Stimulated activated CD8-positive, alpha-beta memory T cell treated with anti-CD3 and anti-CD28 coated beads, Interleukin-12 subunit alpha, Interleukin-12 subunit beta, amount 100 ng/mL, for 4 hours (primary cell): Measurements from ENCODE around the gene CAP2.

Experiments
- DNase-seq: peaks from one replicate; pipeline ENCODE4 v3.0.0-alpha.2; 2020; ENCODE audit warnings: low read depth

Gene CAP2

GRCh38 chr6:17392978-17393891 lies at the start of gene CAP2:
Gene CAP2, plus strand, starts transcription at chr6:17393595. Its CDS starts 27,961 bp downstream, at chr6:17421556.
- DNase-seq, result no peak

DNA sequence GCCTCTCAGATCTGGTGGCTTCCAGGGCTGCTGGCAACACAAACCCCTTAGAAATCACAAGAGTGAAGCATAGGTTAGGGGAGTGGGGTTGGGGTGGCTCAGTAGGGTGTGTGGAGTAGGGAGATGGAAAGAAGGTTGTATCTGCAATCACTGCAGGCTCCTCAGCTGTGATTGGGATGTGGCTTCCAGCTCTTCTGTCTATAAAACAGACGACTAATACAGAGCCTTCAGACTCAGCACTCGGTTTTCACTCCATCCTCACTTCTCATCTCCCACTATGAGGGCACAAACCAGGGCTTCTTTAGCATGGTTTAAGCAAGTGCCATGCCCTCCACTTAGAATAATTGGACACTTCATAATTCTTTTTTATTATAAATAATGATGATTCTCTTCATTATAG lies 46.4 kb upstream of the CAP2 start:
- no peak for DNase-seq

GRCh38 chr6:17349427-17349826 lies 44.0 kb upstream of the CAP2 start:
- no peak for DNase-seq

DNA sequence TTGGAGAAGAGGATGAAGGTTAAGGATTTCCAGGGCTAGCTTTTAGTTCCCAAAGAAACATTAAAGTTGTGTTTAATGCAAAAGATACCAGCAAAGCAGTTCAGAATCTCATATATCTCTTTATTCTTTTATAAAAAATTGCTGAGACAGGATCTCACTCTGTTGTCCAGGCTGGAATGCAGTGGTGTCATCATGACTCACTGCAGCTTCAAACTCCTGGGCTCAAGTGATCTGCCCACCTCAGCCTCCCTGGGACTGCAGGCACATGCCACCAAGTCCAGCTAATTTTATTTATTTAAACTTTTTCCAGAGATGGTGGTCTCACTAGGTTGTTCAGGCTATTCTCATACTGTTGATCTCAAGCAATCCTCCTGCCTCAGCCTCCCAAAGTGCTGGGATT lies 41.1 kb upstream of the CAP2 start:
- no peak for DNase-seq

- no peak for DNase-seq
Observed at GRCh38 chr6:17353440-17354175, 39.8 kb upstream of the CAP2 start.

- DNase-seq, result no peak
Observed at GRCh38 chr6:17354700-17355403, 38.5 kb upstream of the CAP2 start.

- no peak for DNase-seq
Observed at GRCh38 chr6:17355404-17355774, 38.0 kb upstream of the CAP2 start.

DNA sequence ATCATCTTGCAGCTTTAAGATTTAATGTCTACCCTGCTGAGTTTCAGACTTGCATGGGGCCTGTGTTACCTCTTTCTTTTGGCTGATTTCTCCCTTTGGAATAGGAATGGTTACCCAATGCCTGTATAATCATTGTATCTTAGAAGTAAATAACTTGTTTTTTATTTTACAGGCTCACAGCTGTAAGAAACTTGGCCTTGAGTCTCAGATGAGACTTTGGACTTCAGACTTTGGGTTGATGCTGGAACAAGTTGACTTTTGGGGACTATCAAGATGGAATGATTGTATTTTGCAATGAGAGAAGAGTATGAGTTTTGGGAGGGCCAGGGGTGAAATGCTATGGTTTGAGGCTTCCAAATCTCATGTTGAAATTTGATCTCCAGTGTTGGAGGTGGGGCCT lies 34.9 kb upstream of the CAP2 start:
- no peak for DNase-seq

- DNase-seq, result no peak
Observed at GRCh38 chr6:17360564-17360963, 32.8 kb upstream of the CAP2 start.

- no peak for DNase-seq
Observed at GRCh38 chr6:17361013-17361412, 32.4 kb upstream of the CAP2 start.

DNA sequence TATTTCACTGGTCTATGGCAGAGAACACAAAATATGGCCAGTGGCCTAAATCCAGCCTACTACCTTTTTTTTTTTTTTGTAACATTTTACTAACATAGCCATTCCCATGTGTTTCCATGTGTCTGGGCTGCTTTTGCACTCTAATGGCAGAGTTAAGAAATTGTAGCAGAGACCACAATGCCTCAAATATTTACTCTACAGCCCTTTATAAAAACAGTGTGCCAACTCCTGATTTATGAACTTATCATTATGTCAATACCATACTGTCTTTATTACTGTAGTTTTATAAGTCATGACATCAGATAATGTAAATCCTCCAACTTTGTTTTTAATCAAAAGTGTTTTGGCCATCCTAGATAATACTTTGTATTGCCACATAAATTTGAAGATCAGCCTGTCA lies 27.4 kb upstream of the CAP2 start:
- no peak for DNase-seq

GRCh38 chr6:17367868-17368267 lies 25.5 kb upstream of the CAP2 start:
- DNase-seq, result no peak

DNA sequence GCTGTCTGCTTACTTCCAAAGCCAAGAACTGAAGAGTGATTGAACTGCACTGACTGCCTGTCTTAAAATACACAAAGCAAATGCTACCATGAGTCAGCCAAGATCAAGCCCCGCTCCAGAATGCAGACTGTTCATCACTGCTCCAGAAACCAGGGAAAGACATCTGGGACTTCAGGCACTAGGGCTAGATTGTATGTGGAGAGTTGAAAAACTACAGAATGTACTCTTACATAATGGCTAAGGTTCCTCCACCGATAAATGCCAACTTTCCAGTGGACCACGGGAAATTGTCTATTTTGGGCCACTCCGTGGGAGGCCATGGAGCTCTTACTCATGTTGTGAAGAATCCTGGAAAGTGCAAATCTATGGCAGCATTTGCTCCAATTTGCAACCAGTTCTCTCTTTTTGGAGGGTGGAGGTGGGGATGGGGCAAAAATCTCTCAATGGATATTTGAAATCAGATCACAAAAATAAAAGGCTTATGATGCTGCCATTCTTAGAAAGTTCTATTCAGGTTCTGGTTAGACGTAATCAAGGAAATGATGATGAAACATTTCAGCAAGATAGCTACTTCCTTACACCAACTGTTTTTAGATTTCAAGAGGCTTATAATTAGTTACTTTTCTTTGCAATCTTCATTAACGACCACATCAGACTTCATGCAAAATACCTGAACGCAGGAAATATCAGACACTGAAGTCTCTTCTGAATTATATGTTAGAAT lies 11.8 kb upstream of the CAP2 start:
- no peak for DNase-seq

DNA sequence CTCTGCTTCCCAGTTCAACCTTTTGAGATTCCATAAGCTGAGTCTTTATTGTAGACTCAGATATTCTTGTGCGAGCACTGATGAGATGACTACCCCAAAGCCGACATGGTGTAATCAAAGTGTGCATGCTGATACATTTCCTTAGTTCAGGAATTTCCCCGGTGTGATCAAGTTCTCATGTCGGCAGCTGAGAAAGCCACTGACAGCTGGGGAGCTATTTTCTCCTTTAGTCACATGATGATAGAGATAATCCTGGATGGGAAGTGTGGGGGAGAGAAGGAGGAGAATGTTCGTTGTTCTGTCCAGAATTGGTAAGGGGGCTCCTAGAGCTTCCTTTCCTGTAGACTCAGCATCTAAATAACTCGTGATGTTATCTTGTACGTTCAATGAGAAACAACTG lies 7.7 kb upstream of the CAP2 start:
- no peak for DNase-seq

DNA sequence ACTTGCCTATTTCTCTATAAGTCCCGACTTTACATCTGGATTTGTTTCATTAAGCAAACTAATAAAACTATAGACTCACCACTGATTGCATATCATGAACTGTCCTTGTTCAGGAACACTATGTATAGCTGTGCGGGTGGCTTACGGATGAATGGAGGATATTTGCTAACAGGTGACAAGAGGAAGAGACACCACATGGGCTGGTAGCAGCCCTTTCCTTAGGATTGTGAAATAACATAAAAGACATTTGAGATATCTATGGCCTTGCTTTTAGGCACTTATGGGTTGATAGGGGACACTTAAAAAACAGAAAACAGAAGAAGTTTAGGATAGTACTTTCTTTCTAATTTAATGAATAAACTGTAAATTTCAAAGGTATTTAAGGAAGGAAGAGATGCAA lies 5.0 kb upstream of the CAP2 start:
- DNase-seq, result no peak

GRCh38 chr6:17389274-17389847 lies 4.0 kb upstream of the CAP2 start:
- no peak for DNase-seq

GRCh38 chr6:17390276-17390675 lies 3.1 kb upstream of the CAP2 start:
- no peak for DNase-seq

DNA sequence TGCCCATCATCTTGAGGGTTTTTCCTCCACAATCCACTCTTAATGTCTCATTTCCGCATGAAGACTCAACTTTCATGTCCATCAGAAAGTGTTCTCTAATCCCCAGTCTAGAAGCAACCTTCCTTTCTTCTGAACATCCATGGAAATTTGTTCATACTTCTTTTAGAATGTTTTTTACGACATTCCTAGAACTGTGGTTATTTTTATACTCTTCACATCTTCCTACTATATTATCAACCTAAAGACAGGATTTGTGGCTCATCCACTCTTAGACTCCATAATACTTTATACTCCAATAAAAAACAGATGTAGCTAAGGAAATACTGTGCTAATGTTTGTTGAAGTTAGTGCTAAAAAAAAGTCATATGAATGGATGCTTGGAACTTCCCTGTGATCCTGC lies 1.4 kb upstream of the CAP2 start:
- DNase-seq, result no peak

DNA sequence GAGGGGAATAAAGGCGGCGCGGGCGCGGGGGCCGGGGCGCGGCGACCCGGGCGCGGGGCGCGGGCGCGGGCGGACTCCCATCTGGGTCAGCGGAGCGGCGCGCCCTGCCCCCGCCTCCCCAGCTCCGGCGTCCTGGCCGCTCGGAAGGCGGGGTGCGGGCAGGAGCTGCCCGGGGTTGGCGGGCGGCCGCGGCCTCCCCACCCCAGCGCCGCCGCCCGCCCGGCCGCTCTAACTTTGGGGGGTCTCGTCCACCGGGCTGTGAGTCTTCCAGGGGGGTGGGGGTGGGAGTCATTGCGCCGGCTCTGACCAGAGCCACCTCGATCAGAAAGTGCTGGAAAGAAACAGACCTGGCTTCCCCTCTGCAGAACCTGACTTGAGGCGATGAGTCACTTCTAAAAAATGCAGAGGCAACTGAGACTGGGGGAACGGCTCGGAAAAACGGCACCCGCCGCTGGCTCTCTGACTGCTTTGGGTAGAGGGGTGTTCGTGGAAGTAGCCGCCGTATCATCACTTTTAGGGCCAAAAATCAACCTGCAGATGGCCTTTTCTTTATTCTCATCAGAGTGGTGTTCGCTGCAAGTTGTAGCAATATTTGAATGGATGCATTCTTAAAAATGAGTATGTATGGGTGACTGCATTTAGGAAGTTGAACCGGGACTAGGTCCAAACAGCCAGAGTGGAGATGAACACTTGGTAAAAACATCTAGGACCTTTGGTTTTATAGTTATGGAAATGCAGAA lies 667 bp downstream of the CAP2 start:
- no peak for DNase-seq

- no peak for DNase-seq
Observed at GRCh38 chr6:17395112-17395511, 1.7 kb downstream of the CAP2 start.

DNA sequence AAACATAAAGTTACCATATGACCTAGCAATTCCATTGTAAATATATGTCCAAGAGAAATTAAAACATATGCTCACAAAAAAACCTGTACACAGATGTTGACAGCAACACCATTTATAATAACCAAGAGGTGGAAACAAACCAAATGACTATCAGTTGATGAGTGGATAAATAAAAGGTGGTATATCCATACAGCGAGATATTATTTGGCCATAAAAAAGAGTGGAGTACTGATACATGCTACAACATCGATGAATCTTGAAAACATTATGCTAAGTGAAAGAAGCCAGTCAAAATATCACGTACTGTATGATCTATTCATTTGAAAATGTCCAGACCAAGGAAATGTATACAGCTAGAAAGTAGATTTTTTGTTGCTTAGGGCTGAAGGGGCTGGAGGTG lies 2.9 kb downstream of the CAP2 start:
- no peak for DNase-seq
